Ammon's horn (tissue), 1 donor: Measurements from ENCODE around the gene ACSM3.
A peak's percentile ranks its signal among the peaks of the same experiment; 100 is the strongest.
"Not testable (repeated sequence)": the region's sequence is repeated elsewhere in the genome, so short reads cannot be mapped to it uniquely, and the experiment has no call there.

ENCODE experiments used
- DNase-seq: peaks from one replicate; pipeline ENCODE4 v3.0.0-alpha.2; 2016; ENCODE audit warnings: low spot score

ACSM3 gene

GRCh38 chr16:20760346-20760745, 3.5 kb upstream of the ACSM3 start:
- no peak for DNase-seq

- no peak for DNase-seq
These were observed 2.6 kb upstream of the ACSM3 start for GRCh38 chr16:20761175-20761574.

GRCh38 chr16:20762404-20763123, 1.2 kb upstream of the ACSM3 start:
- DNase-seq: no peak

GRCh38 chr16:20764448-20764847, 634 bp downstream of the ACSM3 start:
- not testable (repeated sequence) for DNase-seq

- no peak for DNase-seq
These were observed 1.9 kb downstream of the ACSM3 start for GRCh38 chr16:20765732-20766131.

- DNase-seq: no peak
These were observed 2.5 kb downstream of the ACSM3 start for GRCh38 chr16:20766294-20766693.

GRCh38 chr16:20767577-20767976, 3.8 kb downstream of the ACSM3 start:
- no peak for DNase-seq

GRCh38 chr16:20768121-20768520, 4.3 kb downstream of the ACSM3 start:
- no peak for DNase-seq

GRCh38 chr16:20768818-20769217, 5.0 kb downstream of the ACSM3 start:
- DNase-seq: no peak

GRCh38 chr16:20773679-20774078, 9.9 kb downstream of the ACSM3 start:
- DNase-seq: no peak

- DNase-seq: peak; percentile 6
These were observed 11.0 kb downstream of the ACSM3 start for GRCh38 chr16:20774703-20775362.

- DNase-seq: no peak
These were observed 17.9 kb downstream of the ACSM3 start for GRCh38 chr16:20781697-20782096.

GRCh38 chr16:20782470-20782869, 18.7 kb downstream of the ACSM3 start:
- no peak for DNase-seq

GRCh38 chr16:20784204-20784603, 20.4 kb downstream of the ACSM3 start:
- no peak for DNase-seq

- DNase-seq: no peak
These were observed 25.3 kb downstream of the ACSM3 start for GRCh38 chr16:20789130-20789529.

- DNase-seq: no peak
These were observed 28.3 kb downstream of the ACSM3 start for GRCh38 chr16:20791923-20792612.

- DNase-seq: no peak
These were observed 34.5 kb downstream of the ACSM3 start for GRCh38 chr16:20798364-20798763.

GRCh38 chr16:20799599-20799998, 35.8 kb downstream of the ACSM3 start:
- no peak for DNase-seq

- no peak for DNase-seq
These were observed 37.5 kb downstream of the ACSM3 start for GRCh38 chr16:20801278-20801677.

GRCh38 chr16:20803192-20803560, 39.4 kb downstream of the ACSM3 start:
- no peak for DNase-seq

GRCh38 chr16:20803561-20804214, 39.9 kb downstream of the ACSM3 start:
- DNase-seq: no peak

- DNase-seq: not testable (repeated sequence)
These were observed 41.9 kb downstream of the ACSM3 start for GRCh38 chr16:20805684-20806167.
